LNCaP clone FGC (cell line): ENCODE measurements around the gene SNCB.
A peak's percentile ranks its signal among the peaks of the same experiment; 100 is the strongest.

ENCODE experiments used
- DNase-seq: peaks from one replicate; pipeline ENCODE4 v3.0.0-alpha.2; 2011; ENCODE audit warnings: low read depth
- H3K4me3 ChIP-seq: 2 replicates; pipeline ENCODE4 v1.5.1; 2011; ENCODE audit warnings: mild to moderate bottlenecking, low read depth, low read length, control low read depth
- TF ChIP-seq, protein P1 (sequence below): IDR thresholded peaks from 2 replicates; pipeline ENCODE4 v1.5.1; 2012; ENCODE audit warnings: mild to moderate bottlenecking; ENCODE audit not compliant: control insufficient read depth, insufficient read depth; ENCODE audit errors: extremely low read depth

SNCB gene

DNA sequence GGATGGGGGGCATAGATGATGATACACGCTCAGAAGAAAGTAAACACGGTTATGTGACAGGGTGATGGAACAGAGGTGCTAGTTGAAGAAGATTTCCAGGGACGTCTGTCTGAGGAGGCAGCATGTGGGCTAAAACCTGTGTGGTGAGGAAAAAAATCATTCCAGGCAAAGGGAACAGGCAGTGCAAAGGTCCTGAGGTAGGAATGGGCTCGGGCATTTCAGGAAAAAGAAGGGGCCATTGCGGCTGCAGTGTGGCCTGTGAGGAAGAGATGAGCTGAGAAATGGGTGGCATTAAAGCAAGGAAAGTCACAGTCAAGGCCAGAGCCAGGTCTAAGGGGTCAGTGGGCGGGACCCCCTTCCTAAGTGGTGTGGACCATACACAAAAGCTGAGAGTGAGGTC lies 35.2 kb upstream of the SNCB start:
- no peak for DNase-seq
- no peak overlapping the region for H3K4me3 ChIP-seq
- TF ChIP-seq, protein P1, sequence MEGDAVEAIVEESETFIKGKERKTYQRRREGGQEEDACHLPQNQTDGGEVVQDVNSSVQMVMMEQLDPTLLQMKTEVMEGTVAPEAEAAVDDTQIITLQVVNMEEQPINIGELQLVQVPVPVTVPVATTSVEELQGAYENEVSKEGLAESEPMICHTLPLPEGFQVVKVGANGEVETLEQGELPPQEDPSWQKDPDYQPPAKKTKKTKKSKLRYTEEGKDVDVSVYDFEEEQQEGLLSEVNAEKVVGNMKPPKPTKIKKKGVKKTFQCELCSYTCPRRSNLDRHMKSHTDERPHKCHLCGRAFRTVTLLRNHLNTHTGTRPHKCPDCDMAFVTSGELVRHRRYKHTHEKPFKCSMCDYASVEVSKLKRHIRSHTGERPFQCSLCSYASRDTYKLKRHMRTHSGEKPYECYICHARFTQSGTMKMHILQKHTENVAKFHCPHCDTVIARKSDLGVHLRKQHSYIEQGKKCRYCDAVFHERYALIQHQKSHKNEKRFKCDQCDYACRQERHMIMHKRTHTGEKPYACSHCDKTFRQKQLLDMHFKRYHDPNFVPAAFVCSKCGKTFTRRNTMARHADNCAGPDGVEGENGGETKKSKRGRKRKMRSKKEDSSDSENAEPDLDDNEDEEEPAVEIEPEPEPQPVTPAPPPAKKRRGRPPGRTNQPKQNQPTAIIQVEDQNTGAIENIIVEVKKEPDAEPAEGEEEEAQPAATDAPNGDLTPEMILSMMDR = no peak

DNA sequence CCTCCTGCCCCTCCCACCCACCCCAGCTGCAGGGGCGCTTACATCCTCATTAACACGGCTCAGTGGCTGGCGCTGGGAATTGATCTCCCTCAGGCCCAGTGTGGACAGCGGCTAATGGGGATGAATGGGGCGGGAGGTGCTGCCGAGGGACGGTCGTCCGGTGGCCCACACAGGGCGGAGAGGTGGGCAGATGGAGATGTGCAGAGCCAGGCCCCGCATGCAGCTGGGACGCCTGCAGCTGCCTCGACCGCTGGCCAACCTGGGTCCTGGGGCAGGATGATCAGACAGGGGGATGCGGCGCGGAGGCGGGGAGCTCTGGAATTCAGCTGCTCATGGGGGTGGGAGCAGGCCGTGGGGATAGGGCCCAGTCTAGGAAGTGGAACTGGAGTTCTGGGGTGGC lies 34.6 kb upstream of the SNCB start:
- TF ChIP-seq, protein P1 = no peak
- DNase-seq = no peak
- H3K4me3 ChIP-seq = no peak overlapping the region

DNA sequence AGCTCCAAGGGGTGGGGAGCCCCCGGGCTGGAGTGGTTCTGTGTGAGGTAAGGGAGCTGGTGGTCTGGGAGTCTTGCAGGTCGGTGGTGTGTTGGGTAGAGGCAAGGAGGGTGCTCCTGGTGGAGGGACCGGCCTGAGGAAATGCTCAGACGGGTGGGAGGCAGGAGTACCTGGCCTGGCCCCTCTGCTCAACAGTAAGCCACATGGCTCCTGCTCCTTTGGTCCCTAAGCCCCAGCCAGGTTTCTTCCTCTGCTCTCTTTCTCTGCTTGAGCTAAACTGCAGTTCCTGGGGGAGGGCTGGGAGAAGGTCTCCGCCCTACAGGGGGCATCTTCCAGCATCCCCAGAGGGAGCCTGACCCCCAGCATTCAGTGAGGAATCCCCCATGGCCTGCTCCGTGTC lies 34.1 kb upstream of the SNCB start:
- H3K4me3 ChIP-seq = no peak overlapping the region
- no peak for DNase-seq
- TF ChIP-seq, protein P1 = no peak

DNA sequence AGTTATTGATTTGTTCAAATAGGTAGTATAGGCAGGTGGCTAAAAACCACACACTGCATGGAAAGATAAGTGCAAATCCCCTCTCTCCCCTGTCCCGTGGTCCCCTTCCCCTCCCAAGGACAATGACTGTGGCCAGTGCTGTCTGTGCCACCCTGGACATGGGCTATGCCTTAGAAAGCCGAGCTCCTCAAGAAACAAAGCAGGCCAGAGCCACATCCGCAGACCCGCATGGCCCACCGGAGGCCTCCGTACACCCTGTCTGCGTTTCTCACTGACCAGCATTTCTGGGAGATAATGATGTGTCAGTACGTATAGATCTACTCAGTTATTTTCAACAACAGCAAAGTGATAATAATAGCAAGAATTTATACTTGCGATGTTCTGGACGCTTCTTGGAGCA lies 33.2 kb upstream of the SNCB start:
- DNase-seq = no peak
- TF ChIP-seq, protein P1 = no peak
- no peak overlapping the region for H3K4me3 ChIP-seq

DNA sequence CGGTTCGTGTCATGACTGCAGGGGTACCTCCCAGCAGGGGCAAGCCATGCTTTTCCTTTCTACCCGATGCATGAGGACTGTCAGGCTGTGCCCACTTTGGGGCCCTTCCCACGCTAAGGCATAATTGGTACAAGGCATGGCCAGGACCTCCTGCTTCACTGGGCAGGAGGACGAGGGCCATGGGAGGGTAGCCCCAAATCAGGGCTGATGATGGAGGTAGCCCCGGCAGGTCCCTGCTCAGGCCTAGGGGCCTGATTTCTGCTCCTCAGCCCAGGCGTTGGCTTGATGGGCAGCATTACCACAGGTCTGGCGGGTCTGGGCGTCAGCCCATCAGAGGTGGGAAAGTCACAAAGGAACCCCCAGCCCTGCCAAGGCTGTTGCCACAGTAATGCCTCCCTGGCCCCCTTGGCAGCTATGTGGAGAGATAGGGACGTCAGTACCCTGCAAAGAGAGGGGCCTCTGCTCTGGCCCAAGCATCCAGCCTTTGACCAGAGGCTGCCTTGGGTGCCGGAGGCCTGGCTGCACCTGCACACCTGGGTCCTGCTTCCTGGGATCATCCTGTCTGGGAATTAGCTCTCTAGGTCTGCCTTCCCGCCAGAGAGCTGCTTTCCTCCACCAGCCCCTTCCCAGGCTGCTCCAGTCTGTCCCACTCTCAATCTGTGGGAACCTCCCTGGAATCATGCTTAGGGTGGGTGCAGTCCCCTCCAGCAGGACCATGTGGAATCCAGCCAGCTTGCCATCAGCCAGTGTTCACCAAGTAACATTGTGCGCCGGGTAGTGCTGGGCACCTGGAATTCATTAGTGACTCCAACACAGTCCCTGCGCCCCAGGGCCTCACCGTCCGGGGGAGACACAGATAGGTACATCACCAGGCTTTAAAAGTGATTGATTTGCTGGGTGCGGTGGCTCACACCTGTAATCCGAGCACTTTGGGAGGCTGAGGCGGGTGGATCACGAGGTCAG lies 32.3 kb upstream of the SNCB start:
- TF ChIP-seq, protein P1 = no peak
- DNase-seq = no peak
- H3K4me3 ChIP-seq = no peak overlapping the region

DNA sequence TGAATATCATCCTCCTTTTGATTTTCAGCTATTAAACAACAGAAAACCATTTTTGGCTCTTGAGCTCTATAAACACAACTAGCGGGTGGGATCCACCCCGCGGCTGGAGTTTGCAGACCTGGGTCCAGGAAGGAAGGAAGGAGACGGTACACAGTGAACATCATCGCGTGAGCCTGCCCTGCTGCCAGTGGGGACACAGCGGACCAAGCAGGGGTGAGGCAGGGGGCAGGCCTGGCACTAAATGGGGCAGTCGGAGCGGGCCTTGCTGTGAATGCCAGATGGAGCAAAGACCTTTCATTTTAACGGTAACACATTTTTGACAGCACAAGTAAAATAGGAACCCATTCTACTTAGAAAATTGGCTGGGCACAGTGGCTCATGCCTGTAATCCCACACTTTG lies 31.3 kb upstream of the SNCB start:
- DNase-seq = no peak
- no peak overlapping the region for H3K4me3 ChIP-seq
- TF ChIP-seq, protein P1 = no peak

DNA sequence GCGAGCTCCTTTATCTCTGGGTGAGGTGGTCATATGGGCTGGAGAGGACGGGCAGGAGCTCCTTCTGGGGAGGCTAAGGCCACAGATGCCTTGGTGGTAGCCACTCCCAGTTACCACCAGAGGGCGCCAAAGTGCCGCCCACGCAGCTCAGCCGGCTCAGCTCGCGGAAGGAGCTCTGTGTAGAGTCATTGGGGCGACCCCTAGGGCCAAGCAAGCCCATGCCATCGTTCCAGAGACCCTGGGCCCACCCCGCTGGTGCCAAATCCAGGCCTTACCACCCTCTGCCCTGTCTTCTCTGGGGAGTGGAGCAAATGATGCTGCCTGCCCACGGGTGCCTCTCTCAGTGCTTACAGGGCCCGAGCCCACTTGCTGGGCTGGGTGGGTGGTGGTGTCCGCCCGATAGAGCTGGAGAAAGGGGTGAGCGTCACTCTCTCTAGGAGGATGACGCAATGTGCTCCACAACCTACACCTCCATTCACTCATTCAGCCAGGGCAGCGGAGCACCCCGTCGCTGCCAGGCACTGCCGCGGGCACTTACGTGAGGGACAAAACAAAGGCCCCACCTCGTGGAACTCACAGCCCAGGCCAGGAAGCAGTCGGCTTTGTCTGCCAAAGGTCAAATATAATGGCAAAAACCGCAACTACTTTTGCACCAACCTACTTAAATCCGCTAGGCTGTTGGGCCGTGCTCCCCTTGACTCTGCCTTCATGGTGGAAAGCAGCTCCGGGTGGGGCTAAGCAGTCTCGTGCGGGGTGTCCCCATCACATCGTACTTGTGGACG lies 30.7 kb upstream of the SNCB start:
- no peak overlapping the region for H3K4me3 ChIP-seq
- no peak for DNase-seq

More for the DNA sequence above, 30.7 kb upstream of the SNCB start:
- TF ChIP-seq, protein P1 = peak; percentile 96
